Mononuclear cell (primary cell): Measurements from ENCODE around the gene NENF. TPM values are rescaled to one million over a fixed set of nuclear protein-coding genes. Genes with fewer than 3 reads are reported as not detected.
"Not testable (repeated sequence)": the region's sequence is repeated elsewhere in the genome, so short reads cannot be mapped to it uniquely, and the experiment has no call there.

Experiments
- H3K27me3 ChIP-seq: 2 replicates; pipeline ENCODE4 v1.6.0; 2011; ENCODE audit warnings: low read length, control low read depth; ENCODE audit not compliant: insufficient read depth
- H3K4me1 ChIP-seq: 2 replicates; pipeline ENCODE4 v1.5.1; 2011; ENCODE audit warnings: mild to moderate bottlenecking, low read length, control low read depth; ENCODE audit not compliant: insufficient read depth
- H3K4me3 ChIP-seq: 2 replicates; pipeline ENCODE4 v1.5.1; 2011; ENCODE audit warnings: mild to moderate bottlenecking, low read length, moderate library complexity
- H3K9me3 ChIP-seq: 2 replicates; pipeline ENCODE4 v1.5.1; 2011; ENCODE audit warnings: low read depth, mild to moderate bottlenecking, control low read depth, low read length
- total RNA-seq: library from RNA; depleted of rRNA; stranded (reverse); fragments of >200 nt; gene quantifications from one replicate; pipeline ENCODE4 v1.2.3, GENCODE V29; 2012

NENF gene
- total RNA-seq = 12.9 TPM

DNA sequence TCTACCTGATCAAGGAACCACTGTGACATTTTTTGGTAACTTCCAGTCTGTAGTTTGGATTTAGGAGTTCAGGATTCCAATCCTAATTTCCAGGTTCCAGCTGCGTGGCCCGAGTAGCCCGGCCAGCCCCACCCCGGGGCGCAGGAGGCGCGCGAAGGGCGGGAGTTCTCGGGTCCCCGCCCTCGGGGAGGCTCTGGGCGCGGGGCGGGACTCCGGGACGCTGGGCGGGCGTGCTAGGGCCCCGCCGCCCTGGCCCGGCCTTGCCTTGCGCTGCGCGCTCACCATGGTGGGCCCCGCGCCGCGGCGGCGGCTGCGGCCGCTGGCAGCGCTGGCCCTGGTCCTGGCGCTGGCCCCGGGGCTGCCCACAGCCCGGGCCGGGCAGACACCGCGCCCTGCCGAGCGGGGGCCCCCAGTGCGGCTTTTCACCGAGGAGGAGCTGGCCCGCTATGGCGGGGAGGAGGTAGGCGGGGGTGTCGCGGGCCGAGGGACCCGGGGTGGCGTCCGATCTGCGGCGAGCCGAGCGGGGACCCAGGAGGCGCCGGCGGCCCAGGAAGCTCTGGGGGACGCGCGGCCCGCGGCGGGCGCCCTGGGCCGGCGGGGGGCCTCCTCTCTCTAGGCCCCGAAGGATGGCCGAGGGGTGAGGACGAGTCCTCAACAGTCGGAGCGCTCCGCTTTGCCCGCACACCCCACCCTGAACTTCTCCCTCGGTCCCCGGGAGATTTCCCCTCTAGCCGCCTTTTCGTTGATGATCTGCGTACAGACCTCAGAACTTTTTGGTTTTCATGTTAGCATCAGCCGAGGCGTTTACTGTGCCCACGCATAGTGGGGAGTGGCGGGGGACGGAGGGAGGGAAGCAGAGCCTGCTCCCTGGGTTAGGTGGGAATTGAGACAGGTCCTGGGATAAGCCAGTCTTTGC is at the start of gene NENF:
Gene NENF (plus strand): TSS at position 260 of the 916 bp plus-strand sequence. CDS start 24 bp downstream, at position 284.
- Histone ChIP-seq H3K9me3 (no peaks in the 10 kb centered on the region), H3K4me1 (peaks cover 14% of the 10 kb centered on the region), H3K27me3 (no peaks in the 10 kb centered on the region), H3K4me3 (peak within 1 kb of the TSS; percentile 57)

DNA sequence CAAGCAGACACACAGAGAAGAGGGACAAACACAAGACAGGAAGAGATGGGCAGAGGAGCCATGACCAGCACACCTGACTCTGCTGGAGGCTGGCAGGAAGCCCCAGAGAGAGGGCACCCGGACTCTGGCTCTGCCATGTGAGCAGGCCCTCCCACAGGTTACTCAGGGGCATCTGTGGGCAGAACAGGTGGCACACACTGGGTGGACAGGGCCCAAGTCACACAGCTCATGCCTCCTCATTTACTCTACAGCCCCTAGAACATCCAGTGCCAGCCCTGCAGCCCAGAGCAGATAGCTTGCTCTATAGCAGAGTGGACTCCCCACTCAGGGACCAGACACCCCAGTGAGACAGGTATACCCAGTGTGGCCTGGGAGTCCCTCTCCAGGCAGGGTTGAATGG is 46.7 kb upstream of the NENF start:
- Histone ChIP-seq H3K27me3 (no peaks in the 10 kb centered on the region), H3K4me3 (no peak overlapping the region), H3K4me1 (no peaks in the 10 kb centered on the region)

DNA sequence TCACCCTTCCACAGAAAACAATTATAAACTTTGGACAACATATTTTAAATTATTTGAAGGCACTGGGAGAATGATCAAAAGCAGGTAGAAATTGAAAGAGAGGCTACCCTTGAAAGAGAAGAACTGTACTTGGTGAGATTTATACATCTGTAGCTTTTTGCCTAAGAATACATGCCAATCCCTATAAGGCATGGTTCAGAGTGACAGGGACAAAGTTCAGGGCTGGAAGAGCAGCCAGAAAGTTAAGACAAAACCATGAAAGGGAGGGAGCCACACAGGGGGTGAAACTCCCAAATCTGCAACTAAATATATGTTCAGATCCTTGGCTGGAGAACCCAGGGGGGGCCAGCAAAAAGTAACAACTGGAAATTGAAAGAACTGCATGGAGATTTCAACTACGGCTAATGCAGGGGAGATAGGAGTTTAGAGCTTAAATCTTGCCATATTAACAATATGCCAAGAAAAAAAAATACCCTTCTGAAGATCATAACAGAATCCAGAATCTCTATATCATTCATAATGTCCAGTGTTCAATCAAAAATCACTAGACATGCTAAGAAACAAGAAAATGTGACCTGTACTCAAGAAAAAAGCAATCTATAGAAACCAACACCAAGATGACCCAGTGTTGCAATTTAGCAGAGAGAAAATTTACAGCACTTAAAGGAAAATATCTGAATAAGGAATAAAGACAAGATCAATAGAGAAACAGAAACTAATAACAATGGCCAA is 43.6 kb upstream of the NENF start:
- Histone ChIP-seq H3K9me3 (no peaks in the 10 kb centered on the region), H3K4me1 (no peaks in the 10 kb centered on the region), H3K4me3 (no peak overlapping the region), H3K27me3 (no peaks in the 10 kb centered on the region)

More for the DNA sequence above, 46.7 kb upstream of the NENF start:
- H3K9me3 ChIP-seq = no peaks in the 10 kb centered on the region

DNA sequence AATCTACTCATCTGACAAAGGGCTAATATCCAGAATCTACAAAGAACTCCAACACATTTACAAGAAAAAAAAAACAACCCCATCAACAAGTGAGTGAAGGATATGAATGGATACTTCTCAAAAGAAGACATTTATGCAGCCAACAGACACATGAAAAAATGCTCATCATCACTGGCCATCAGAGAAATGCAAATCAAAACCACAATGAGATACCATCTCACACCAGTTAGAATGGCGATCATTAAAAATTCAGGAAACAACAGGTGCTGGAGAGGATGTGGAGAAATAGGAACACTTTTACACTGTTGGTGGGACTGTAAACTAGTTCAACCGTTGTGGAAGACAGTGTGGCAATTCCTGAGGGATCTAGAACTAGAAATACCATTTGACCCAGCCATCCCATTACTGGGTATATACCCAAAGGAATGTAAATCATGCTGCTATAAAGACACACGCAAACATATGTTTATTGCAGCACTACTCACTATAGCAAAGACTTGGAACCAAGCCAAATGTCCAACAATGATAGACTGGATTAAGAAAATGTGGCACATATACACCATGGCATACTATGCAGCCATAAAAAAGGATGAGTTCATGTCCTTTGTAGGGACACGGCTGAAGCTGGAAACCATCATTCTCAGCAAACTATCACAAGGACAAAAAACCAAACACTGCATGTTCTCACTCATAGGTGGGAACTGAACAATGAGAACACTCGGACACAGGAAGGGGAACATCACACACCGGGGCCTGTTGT is 36.9 kb upstream of the NENF start:
- not testable (repeated sequence) for H3K4me3 ChIP-seq, H3K27me3 ChIP-seq, H3K4me1 ChIP-seq
- peaks cover 12% of the 10 kb centered on the region for H3K9me3 ChIP-seq

DNA sequence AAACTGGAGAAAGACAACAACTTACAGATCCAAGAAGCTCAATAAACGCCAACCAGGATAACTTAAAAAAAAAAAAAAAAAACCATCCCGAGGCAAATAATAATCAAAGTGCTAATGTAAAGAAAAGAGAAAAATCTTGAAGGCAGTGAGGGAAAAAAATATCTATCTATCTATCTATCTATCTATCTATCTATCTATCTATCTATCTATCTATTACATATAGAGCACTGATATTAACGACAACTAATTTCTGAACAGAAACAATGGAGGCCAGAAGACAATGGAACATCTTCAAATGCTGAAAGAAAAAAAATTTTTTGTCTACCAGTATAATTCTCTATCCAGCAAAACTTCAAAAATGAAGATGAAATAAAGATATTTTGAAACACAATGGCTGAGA is 36.1 kb upstream of the NENF start:
- Histone ChIP-seq H3K4me1 (no peaks in the 10 kb centered on the region), H3K4me3 (no peak overlapping the region)

DNA sequence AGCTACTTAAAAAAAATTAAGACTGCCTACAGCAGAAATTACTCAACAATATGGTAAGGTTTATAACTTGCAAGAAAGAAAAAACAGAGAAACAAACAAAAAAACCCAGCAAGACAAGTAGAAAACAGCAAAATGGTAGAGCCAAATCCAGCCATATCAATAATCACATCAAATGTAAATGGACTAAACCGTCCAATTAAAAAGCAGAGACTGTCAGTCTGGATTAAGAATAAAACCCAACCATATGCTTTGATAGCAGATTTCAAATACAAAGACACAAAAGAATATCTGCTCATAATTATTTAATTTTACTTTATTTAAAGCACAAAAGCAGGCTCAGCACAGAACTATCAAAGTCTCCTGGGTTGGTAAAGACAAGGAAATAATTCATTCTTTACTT is 35.5 kb upstream of the NENF start:
- no peaks in the 10 kb centered on the region for H3K27me3 ChIP-seq
- H3K9me3 ChIP-seq = peaks cover 12% of the 10 kb centered on the region
- no peaks in the 10 kb centered on the region for H3K4me1 ChIP-seq
- H3K4me3 ChIP-seq = no peak overlapping the region

More for the DNA sequence above, 36.1 kb upstream of the NENF start:
- H3K27me3 ChIP-seq = no peaks in the 10 kb centered on the region
- peaks cover 12% of the 10 kb centered on the region for H3K9me3 ChIP-seq

DNA sequence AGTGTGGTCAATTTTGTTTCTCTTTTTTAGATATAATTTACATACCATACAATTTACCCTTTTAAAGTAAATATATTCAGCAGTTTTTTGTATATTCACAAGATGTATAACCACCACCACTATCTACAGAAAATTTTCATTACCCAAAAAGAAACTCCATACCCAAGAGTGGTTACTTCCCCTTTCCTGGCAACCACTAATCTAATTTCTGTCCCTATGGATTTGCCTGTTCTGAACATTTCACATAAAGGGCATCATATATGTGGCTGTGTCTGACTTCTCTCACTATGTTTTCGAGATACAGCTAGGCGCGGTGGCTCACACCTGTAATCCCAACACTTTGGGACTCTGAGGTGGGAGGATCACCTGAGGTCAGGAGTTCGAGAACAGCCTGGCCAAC is 31.7 kb upstream of the NENF start:
- Histone ChIP-seq H3K4me1 (peaks cover 5% of the 10 kb centered on the region), H3K4me3 (no peak overlapping the region), H3K9me3 (peaks cover 12% of the 10 kb centered on the region), H3K27me3 (no peaks in the 10 kb centered on the region)

DNA sequence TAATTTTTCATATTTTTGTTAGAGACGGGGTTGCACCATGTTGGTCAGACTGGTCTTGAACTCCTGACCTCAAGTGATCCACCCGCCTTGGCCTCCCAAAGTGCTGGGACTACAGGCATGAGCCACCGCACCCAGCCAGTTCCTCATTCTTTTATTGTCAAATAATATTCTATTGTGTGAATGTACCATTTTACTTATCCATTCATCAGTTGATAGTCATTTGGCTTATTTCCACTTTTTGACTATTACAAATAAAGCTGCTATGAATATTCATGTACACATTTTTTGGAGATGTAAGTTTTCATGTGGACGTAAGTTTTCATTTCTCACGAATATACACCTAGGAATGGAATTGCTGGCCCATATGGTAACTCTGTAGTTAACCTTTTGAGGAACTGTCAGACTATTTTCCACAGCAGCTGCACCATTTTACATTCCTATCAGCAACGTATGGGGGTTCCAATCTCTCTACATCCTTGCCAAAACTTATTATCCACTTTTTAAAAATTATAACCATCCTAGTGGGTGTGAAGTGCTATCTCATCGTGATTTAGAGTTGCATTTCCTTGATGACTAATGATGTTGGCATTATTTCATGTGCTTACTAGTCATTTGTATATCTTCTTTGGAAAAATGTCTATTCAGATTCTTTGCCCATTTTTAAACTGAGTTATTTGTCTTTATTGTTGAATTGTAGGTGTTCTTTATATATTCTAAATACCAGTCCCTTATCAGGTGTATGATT is 30.7 kb upstream of the NENF start:
- Histone ChIP-seq H3K4me1 (peaks cover 5% of the 10 kb centered on the region), H3K9me3 (peaks cover 7% of the 10 kb centered on the region), H3K4me3 (no peak overlapping the region), H3K27me3 (no peaks in the 10 kb centered on the region)

DNA sequence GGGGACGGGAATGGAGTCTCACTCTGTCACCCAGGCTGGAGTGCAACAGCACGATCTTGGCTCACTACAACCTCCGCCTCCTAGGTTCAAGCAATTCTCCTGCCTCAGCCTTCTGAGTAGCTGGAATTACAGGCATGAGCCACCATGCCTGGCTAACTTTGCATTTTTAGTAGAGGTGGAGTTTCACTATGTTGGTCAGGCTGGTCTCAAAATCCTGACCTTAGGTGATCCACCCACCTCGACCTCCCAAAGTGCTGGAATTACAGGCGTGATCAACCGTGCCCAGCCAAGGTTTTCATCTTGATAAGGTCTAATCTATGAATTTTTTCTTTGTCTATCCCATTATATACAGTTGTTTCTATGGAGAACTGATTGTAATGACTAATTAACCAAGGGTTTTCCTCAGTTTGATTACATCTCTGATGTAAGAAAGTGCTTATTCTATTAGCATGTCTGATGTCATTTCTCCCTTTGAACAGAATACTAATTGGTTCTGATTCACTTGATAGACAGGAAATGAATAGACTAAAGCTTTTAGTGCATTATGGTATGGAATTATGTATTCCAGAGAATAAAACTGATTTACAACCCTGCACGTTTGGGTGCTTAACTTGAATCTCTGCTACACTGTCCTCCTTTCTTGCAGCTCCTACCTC is 29.9 kb upstream of the NENF start:
- Histone ChIP-seq H3K27me3 (no peaks in the 10 kb centered on the region), H3K4me3 (no peak overlapping the region), H3K4me1 (peaks cover 5% of the 10 kb centered on the region), H3K9me3 (no peaks in the 10 kb centered on the region)

DNA sequence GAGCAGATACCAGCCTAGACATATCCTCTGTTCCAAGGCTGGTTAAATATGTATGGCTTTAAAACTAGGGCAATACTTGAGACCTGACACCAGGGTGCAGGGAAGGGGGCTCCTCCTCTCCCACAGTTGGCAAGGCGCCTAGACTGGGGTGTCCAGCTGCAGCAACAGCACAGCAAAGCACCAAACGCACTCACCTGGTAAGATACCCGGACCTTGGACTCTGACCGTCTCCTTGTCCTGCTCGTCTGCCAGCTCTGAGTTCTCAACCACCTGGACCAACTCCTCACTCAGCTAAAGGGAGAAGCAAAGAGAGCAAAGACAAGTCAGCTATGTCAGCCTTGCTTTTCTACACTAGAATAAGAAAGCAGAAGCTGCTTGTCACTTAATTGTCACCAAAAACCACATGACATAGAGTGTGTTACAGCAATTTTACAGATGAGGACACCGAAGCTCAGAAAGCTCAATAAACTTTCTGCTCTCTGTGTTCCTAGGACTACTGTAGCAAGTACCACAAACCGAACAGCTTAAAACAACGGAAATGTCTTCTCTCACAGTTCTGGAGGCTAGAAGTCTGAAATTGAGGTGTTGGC is 22.4 kb upstream of the NENF start:
- Histone ChIP-seq H3K4me3 (no peak overlapping the region), H3K9me3 (no peaks in the 10 kb centered on the region), H3K4me1 (peaks cover 41% of the 10 kb centered on the region), H3K27me3 (no peaks in the 10 kb centered on the region)

DNA sequence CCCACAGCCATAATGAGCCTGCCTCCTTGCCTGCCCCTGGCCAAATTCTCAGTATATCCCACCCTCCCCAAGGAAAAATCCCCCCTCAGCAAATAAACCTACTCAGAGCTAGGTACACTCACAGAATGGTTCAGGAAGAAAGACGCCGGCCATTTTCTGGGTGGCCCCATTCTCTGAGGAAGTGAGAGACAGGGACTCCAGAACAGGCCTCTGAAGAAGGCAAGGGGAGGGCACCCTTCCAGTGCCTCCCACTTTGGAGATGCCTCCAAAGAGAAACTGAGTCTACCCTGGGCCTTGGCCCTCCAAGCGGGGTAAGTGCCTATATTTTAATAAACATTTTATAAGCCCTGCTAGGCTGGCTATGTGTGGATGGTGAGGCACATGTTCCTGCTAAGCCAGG is 20.3 kb upstream of the NENF start:
- no peak overlapping the region for H3K4me3 ChIP-seq
- H3K4me1 ChIP-seq = peaks cover 46% of the 10 kb centered on the region
- no peaks in the 10 kb centered on the region for H3K9me3 ChIP-seq
- H3K27me3 ChIP-seq = no peaks in the 10 kb centered on the region

DNA sequence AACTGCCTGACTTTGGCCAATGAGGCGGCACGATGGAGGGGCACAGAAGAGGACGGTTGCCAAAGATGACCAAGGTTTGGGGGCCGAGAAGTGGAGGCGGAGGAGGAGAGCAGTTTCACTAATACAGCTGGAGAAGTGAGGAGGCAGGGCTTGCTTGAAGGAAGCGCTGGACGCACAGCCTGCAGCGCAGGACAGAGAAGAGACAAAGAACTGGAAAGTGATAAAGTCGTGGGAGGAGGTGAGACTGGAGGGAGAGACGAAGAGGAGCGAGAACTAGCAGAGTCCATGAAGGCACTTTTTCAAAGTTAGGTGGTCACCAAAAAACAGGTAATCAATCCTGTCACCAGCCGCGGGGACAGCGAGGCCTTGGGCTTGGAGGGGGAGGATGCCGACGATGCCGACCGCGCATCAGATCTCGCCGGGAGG is 18.8 kb upstream of the NENF start:
- peaks cover 46% of the 10 kb centered on the region for H3K4me1 ChIP-seq
- no peaks in the 10 kb centered on the region for H3K9me3 ChIP-seq
- no peaks in the 10 kb centered on the region for H3K27me3 ChIP-seq
- H3K4me3 ChIP-seq = peak overlapping the region; percentile 81

DNA sequence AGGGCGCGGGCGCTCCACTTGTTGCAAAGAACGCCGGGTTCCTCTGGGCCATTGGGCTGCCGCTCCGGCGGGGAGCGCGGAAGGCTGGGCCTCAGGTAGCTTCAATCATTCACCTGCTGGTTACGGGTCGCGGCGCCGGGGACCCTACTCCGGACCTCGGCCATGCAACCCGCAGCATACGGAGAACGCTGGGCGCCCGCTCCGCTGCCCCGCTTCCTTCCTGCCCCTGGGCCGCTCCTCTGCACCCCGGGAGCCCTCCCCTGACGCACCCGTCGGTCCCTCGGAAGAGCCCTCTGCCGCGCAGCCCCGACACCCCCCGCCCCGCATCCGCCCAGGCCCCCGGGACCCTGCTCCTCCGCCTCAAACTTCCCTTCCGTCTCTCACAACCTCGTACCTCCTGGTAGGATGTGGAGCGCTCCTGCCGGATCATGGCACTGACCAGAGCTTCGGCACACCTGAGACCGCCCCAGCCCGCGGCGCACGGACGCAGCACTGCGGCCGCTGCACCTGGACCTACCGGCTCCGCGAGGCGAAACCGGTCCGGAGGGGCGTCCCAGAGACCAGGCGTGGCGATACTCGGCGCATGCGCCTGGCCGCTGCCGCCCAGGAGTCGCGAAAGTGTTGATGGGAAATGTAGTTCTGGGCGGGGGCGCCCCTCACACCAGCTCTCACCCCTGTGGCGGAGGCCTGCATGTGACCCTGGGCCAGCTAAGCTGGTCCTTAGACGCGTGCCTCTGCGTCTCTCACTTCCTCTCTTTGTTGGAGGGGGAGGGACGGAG is 18.2 kb upstream of the NENF start, which contains the start of gene PACC1:
Gene PACC1 (minus strand): TSS at position 559 of the 779 bp plus-strand sequence. CDS start 129 bp downstream, at position 430.
- H3K4me1 ChIP-seq = peaks cover 46% of the 10 kb centered on the region
- peak within 1 kb of the TSS; percentile 81 for H3K4me3 ChIP-seq

More for the DNA sequence above, 18.2 kb upstream of the NENF start, which contains the start of gene PACC1:
- Histone ChIP-seq H3K9me3 (no peaks in the 10 kb centered on the region), H3K27me3 (no peaks in the 10 kb centered on the region)
